GM23248 (cell line): ENCODE results near the gene C12orf43. TPM values are rescaled to one million over a fixed set of nuclear protein-coding genes. Genes with fewer than 3 reads are reported as not detected.

ENCODE experiments used
- DNase-seq: peaks from one replicate; pipeline ENCODE4 v3.0.0-alpha.2; 2015
- H2AFZ ChIP-seq: fragments of 200-600 bp; sonication (generic); 2 replicates; pipeline ENCODE4 v1.6.1; 2016; ENCODE audit warnings: antibody characterized with exemption
- H3F3A ChIP-seq: fragments of 200-600 bp; sonication (generic); 2 replicates; pipeline ENCODE4 v1.6.1; 2016; ENCODE audit warnings: mild to moderate bottlenecking, antibody characterized with exemption, mixed run types; ENCODE audit not compliant: insufficient read depth
- H3K27ac ChIP-seq: fragments of 200-600 bp; sonication (generic); 2 replicates; pipeline ENCODE4 v1.5.1; 2016; ENCODE audit warnings: mild to moderate bottlenecking
- H3K27me3 ChIP-seq: fragments of 200-600 bp; sonication (generic); replicated peaks from 2 replicates; pipeline ENCODE4 v1.6.1; 2016; ENCODE audit warnings: mild to moderate bottlenecking; ENCODE audit not compliant: insufficient read depth
- H3K36me3 ChIP-seq: fragments of 200-600 bp; sonication (generic); 2 replicates; pipeline ENCODE4 v1.6.1; 2016; ENCODE audit warnings: low read depth, mild to moderate bottlenecking
- H3K4me1 ChIP-seq: fragments of 200-600 bp; sonication (generic); 2 replicates; pipeline ENCODE4 v1.6.1; 2016; ENCODE audit warnings: mild to moderate bottlenecking; ENCODE audit not compliant: insufficient read depth
- H3K4me2 ChIP-seq: fragments of 200-600 bp; sonication (generic); one replicate; pipeline ENCODE4 v1.6.1; 2016; ENCODE audit warnings: mild to moderate bottlenecking; ENCODE audit not compliant: unreplicated experiment
- H3K4me3 ChIP-seq: fragments of 200-600 bp; sonication (generic); 2 replicates; pipeline ENCODE4 v1.5.1; 2016; ENCODE audit warnings: mild to moderate bottlenecking
- H3K79me2 ChIP-seq: fragments of 200-600 bp; sonication (generic); 2 replicates; pipeline ENCODE4 v1.6.1; 2016; ENCODE audit warnings: mild to moderate bottlenecking; ENCODE audit not compliant: insufficient read depth
- H3K9ac ChIP-seq: fragments of 200-600 bp; sonication (generic); 2 replicates; pipeline ENCODE4 v1.6.1; 2016; ENCODE audit warnings: mild to moderate bottlenecking
- H3K9me2 ChIP-seq: fragments of 200-600 bp; sonication (generic); 2 replicates; pipeline ENCODE4 v1.6.1; 2016; ENCODE audit warnings: mixed run types, mild to moderate bottlenecking, moderate library complexity; ENCODE audit not compliant: insufficient read depth
- H3K9me3 ChIP-seq: fragments of 200-600 bp; sonication (generic); one replicate; pipeline ENCODE4 v1.6.1; 2017; ENCODE audit warnings: low read depth
- H4K20me1 ChIP-seq: fragments of 200-600 bp; sonication (generic); 2 replicates; pipeline ENCODE4 v1.6.0; 2016; ENCODE audit not compliant: insufficient read depth
- EZH2 ChIP-seq: fragments of 200-600 bp; sonication (generic); IDR thresholded peaks from 2 replicates; pipeline ENCODE4 v1.6.1; 2018; ENCODE audit warnings: antibody characterized with exemption, mild to moderate bottlenecking; ENCODE audit not compliant: insufficient read depth, poor library complexity, severe bottlenecking
- EZH2phosphoT487 ChIP-seq: fragments of 200-600 bp; sonication (generic); IDR thresholded peaks from 2 replicates; pipeline ENCODE4 v1.6.1; 2018; ENCODE audit warnings: antibody characterized with exemption, moderate library complexity, mild to moderate bottlenecking, low read depth; ENCODE audit not compliant: insufficient read depth
- WGBS, 2 experiments: methylation state at CpG; one replicate each; pipeline ENCODE4 v1.1.6; 2015 to 2017; ENCODE audit warnings: low lambda C conversion rate in 2 of 2, low coverage in 1 of 2; ENCODE audit errors: missing lambda C conversion rate in 2 of 2; 5-methylcytosine and 5-hydroxymethylcytosine counted together
- in situ Hi-C: fragments of 300-500 bp; cut with MboI; formaldehyde crosslinking; loops from 2 replicates; pipeline ENCODE4 v1.15.0; 2020
- polyA plus RNA-seq: library from polyadenylated mRNA; unstranded; fragments of >200 nt; fragmentation: Nextera tagmentation; extraction: Ambion mirVana; gene quantifications from 2 replicates; pipeline ENCODE4 v1.2.1, GENCODE V29; 2016
- total RNA-seq: library from RNA; depleted of rRNA; stranded (reverse); fragments of >200 nt; shearing (Covaris generic); gene quantifications from 2 replicates; pipeline ENCODE4 v1.2.3, GENCODE V29; 2014

The C12orf43 gene
- total and polyA plus RNA-seq, 2 experiments from 2014 or later, result 12.4 to 16.6 TPM

GRCh38 chr12:120960657-120961056, 55.6 kb downstream of the C12orf43 start:
- in situ Hi-C loops, result no loop called here
- Histone ChIP-seq H3K4me3 (no peak overlapping the region), H3K4me1 (no peaks in the 10 kb centered on the region; the same call in 1 of the 2 replicates), H3K9me3 (no peaks in the 10 kb centered on the region), H2AFZ (no peak overlapping the region), H3K79me2 (no peaks in the 10 kb centered on the region), H3K27me3 (peaks cover 6% of the 10 kb centered on the region), H3K36me3 (no peaks in the 10 kb centered on the region), H3K27ac (no peak overlapping the region), H3K9ac (no peak overlapping the region), H3F3A (0 out of 2 replicates have a peak, but pooled peaks cover 7% of the 10 kb centered on the region), H4K20me1 (no peaks in the 10 kb centered on the region), H3K9me2 (no peaks in the 10 kb centered on the region), H3K4me2 (no peak overlapping the region)
- no peak for DNase-seq
- TF ChIP-seq EZH2 (no peak), EZH2phosphoT487 (no peak)
- 72 to 74% methylated on average over 7 of the region's 7 CpGs for WGBS, 2 experiments

GRCh38 chr12:120959111-120959878, 57.0 kb downstream of the C12orf43 start:
- WGBS, 2 experiments, result 47 to 55% methylated on average over 13 of the region's 13 CpGs

GRCh38 chr12:120956579-120957300, 59.5 kb downstream of the C12orf43 start:
- WGBS, 2 experiments, result 65 to 66% methylated on average over 5 of the region's 5 CpGs
- no peaks in the 10 kb centered on the region for H4K20me1 ChIP-seq
- no peaks in the 10 kb centered on the region for H3K4me1 ChIP-seq
- H3K9me3 ChIP-seq, result no peaks in the 10 kb centered on the region
- no peak overlapping the region for H3K9ac ChIP-seq
- TF ChIP-seq EZH2, result no peak
- TF ChIP-seq EZH2phosphoT487, result no peak
- no peak overlapping the region for H3K27ac ChIP-seq
- H3K4me2 ChIP-seq, result no peak overlapping the region
- no peaks in the 10 kb centered on the region for H3F3A ChIP-seq
- H3K36me3 ChIP-seq, result no peaks in the 10 kb centered on the region
- no peaks in the 10 kb centered on the region for H3K27me3 ChIP-seq
- no peak overlapping the region for H2AFZ ChIP-seq
- no peak for DNase-seq
- H3K79me2 ChIP-seq, result no peaks in the 10 kb centered on the region
- no peak overlapping the region for H3K4me3 ChIP-seq
- no peaks in the 10 kb centered on the region for H3K9me2 ChIP-seq
- in situ Hi-C loops, result loop anchor here (10.0 kb wide), 1 partner anchor 362 kb away; no protein-coding TSS in a partner anchor

More at GRCh38 chr12:120959111-120959878, 57.0 kb downstream of the C12orf43 start:
- Histone ChIP-seq H3K79me2 (no peaks in the 10 kb centered on the region), H2AFZ (no peak overlapping the region), H3K27ac (no peak overlapping the region), H4K20me1 (no peaks in the 10 kb centered on the region), H3K9ac (no peak overlapping the region), H3K27me3 (no peaks in the 10 kb centered on the region), H3K4me3 (no peak overlapping the region), H3K9me3 (no peaks in the 10 kb centered on the region), H3K4me2 (no peak overlapping the region), H3K36me3 (no peaks in the 10 kb centered on the region), H3F3A (0 out of 2 replicates have a peak, but pooled peaks cover 7% of the 10 kb centered on the region), H3K4me1 (no peaks in the 10 kb centered on the region; the same call in 1 of the 2 replicates), H3K9me2 (no peaks in the 10 kb centered on the region)
- TF ChIP-seq EZH2phosphoT487 (no peak), EZH2 (no peak)
- in situ Hi-C loops, result loop anchor here (10.0 kb wide), 1 partner anchor 364 kb away; no protein-coding TSS in a partner anchor
- no peak for DNase-seq

- no peaks in the 10 kb centered on the region for H3K9me2 ChIP-seq
- 18 to 29% methylated on average over 4 of the region's 4 CpGs for WGBS, 2 experiments
- no peak overlapping the region for H2AFZ ChIP-seq
- no peak overlapping the region for H3K27ac ChIP-seq
- no peak for DNase-seq
- TF ChIP-seq EZH2phosphoT487 (no peak), EZH2 (no peak)
- in situ Hi-C loops, result loop anchor here (10.0 kb wide), 1 partner anchor 360 kb away; no protein-coding TSS in a partner anchor
- H4K20me1 ChIP-seq, result no peaks in the 10 kb centered on the region
- no peaks in the 10 kb centered on the region for H3K9me3 ChIP-seq
- H3K4me2 ChIP-seq, result no peak overlapping the region
- H3K4me3 ChIP-seq, result no peak overlapping the region
- H3K9ac ChIP-seq, result no peak overlapping the region
- H3K4me1 ChIP-seq, result no peaks in the 10 kb centered on the region
- no peaks in the 10 kb centered on the region for H3F3A ChIP-seq
- no peaks in the 10 kb centered on the region for H3K79me2 ChIP-seq
- H3K36me3 ChIP-seq, result no peaks in the 10 kb centered on the region
- H3K27me3 ChIP-seq, result no peaks in the 10 kb centered on the region
These were observed 61.1 kb downstream of the C12orf43 start for GRCh38 chr12:120955232-120955631.
